Stimulated activated CD8-positive, alpha-beta memory T cell treated with anti-CD3 and anti-CD28 coated beads, Interleukin-15, amount 100 ng/mL, for 24 hours (primary cell): ENCODE measurements around the gene USP20.
"Not testable (repeated sequence)": the region's sequence is repeated elsewhere in the genome, so short reads cannot be mapped to it uniquely, and the experiment has no call there.

ENCODE experiments used
- DNase-seq: peaks from one replicate; pipeline ENCODE4 v3.0.0-alpha.2; 2020; ENCODE audit warnings: low read depth

USP20 gene

DNA sequence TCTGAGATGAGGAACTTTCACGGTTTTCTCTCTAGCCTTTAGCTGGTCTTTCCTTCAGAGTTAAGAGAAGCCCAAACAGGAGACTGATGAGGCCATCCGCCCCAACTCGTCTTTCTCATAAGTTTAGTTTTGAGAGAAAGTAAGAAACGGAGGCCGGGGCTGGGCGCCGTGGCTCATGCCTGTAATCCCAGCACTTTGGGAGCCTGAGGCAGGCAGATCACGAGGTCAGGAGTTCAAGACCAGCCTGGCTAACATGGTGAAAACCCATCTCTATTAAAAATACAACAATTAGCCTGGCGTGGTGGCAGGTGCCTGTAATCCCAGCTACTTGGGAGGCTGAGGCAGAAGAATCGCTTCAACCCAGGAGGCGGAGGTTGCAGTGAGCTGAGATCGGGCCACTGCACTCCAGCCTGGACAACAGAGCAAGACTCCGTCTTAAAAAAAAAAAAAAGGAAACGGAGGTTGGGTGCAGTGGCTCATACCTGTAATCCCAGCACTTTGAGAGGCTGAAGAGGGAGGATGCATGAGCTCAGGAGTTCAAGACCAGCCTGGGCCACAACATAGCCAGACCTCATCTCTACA, 55.6 kb downstream of the USP20 start:
- DNase-seq, result not testable (repeated sequence)

DNA sequence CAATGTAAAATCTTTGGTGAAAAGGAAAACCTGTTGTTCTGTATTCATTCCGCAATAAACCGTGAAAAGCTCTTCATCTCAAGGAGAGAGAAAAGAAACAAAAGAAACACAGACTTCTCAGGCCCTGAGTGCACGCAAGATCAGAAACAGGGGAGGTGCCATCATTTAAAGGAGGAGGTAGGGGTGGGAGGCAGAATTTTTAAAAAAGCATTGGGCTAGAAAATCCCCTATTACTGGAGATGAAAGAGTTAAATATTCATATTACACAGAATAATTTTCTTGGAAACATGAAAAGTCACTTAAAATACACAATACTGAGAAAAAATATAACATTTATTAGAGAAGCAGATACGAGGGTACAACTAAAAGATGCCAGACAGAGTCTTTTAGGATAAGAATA, 56.3 kb downstream of the USP20 start:
- DNase-seq, result no peak

DNA sequence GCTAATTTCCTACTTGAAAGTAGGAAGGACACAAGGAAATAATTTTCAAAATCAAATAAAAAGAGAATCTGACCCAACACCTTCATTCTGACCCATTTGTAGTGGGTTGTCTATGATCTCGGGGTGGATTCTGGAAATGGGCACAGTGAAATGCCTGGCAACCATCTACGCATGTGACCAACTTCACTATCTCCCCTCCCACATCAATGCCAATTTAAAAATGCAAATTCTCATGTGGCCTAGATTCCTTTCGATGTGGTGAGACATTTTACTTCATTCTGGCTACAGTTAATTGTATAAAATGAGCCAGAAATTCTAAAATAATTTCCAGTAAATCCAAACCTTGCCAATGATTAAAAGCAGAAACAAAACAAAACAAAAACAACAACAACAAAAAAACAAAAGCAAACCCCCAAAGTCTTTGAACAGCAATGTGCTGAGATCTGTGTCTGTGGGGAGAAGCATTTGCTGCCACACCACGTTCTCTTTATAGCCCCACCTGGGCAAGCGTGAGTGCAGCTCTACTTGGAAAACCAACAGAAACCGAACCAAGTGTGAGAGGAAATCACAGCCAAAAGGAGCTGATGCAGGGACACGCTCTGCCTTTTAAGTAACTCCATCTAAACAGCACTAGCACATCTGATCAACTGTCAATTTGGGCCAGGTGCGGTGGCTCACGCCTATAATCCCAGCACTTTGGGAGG, 59.0 kb downstream of the USP20 start:
- no peak for DNase-seq

DNA sequence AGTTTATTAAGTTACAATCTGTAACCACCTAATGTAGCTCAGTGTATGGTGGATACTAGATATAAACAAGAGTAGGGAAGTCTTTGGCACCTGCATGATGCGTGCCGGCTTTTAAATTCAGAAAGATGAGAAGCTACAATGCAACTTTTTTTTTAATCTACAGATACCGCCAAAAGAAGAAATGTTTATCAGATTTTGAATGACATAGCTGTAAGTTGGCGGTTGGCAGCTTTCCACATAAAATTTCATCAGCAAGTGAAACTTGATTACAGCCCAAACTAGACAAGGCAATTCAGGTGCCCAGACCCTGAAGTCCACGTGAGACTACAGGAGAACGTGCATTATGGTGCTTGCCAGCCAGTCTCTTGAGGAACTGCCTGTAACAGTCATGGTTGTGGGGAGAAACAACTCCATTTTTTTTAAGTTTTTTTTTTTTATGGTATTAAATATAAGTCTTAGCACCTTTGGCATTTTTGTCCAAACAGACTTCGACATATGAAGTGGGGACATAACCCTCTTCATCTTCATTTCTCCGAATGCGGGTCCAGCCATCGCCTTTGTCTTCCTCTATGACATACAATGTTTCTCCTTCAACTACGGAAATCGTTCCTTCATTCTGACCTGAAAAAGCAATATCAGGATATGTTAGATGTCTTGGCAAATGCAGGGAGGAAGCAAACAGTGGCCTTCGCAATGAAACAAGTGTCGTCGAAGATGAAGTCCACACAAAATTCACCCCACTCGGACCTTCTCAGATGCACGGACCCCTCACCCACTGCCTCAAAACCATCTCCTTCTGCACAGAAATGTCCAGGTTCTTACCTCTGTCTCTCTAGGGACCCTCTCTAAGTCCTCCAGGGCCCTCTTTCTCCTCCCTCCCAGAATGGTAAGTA, 60.4 kb downstream of the USP20 start:
- DNase-seq, result no peak

DNA sequence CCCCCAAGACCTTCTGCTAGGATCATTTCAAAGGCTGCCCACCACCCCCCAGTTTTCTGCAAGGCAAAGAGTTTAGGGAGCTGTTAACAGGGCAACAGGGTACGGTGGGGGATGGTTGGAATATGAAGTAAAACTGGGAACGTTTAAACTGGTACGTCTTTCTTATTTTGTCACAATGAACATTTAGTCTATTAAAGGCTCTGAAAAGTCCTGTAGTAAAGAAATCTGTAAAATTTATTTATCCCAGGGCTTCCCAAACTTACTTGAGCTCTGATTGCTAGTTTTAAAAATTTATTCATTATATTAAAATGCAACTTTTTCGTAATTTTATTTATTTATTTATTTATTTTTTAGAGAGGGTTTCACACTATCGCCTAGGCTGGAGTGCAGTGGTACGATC, 62.0 kb downstream of the USP20 start:
- DNase-seq, result no peak

DNA sequence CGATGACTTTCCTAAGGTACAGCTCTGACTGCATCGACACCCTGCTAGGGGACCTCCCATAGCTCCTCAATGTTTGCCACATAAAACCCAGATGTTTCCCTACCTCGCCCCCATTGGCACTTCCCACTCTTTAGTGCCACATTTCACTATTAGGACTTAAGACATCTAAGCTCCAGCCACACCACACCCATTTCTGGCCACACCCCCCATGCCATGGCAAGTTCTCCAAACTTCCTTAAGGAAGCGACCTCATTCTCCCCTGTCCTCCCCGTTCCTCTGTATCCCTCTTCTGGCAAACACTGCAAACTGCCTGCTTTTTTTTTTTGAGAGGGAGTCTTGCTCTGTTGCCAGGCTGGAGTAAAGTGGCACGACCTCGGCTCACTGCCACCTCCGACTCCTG, 62.9 kb downstream of the USP20 start:
- no peak for DNase-seq

DNA sequence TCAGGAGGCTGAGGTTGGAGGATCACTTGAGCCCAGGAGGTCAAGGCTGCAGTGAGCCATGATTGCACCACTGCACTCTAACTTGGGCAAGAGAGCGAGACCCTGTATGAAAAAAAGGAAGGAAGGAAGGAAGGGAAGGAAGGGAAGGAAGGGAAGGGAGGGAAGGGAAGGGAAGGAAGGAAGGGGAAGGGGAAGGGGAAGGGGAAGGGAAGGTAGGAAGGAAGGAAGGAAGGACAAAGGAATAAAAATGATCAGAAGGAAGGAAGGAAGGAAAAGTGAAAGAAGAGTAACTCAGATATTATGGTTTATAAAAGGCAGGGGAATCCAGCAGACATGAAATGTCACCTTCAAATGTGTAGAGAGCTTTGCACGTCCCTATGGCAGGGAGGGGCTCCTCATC, 64.4 kb downstream of the USP20 start:
- DNase-seq, result no peak

DNA sequence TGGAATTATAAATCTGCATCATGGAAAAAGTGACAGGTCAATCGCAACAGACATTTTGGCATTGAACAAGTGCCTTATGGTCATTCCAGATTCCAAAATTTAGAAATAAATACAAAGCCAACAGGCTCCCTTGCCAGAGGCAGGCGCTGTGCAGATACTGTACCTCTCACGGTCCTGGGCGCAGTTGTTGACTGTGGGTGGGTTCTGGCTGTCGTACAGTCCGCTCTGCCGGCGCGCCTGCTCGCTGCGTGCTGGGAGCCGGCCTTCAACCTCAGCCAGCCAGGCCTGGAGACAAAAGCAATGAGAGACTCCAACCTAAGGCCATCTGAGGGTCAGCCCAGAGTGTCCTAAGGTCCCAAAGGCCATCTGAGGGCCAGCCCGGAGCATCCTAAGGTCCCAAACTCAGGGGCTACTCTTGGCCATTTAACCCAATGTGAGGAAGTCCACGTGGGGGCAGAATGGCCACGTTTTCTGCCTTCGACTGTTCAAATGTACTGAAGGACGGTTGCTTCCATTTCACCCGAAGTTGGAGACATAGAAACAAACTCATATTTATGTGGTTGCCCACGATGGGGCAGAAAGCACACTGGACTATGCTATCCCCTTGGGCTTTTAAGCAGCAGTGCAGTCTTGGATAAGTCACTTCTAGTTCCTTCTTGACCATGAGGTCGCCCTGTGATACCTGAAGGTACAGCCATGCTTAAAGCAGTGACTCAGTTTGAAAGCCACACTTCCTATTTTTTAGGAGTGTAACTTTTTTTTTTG, 65.2 kb downstream of the USP20 start:
- DNase-seq, result no peak

DNA sequence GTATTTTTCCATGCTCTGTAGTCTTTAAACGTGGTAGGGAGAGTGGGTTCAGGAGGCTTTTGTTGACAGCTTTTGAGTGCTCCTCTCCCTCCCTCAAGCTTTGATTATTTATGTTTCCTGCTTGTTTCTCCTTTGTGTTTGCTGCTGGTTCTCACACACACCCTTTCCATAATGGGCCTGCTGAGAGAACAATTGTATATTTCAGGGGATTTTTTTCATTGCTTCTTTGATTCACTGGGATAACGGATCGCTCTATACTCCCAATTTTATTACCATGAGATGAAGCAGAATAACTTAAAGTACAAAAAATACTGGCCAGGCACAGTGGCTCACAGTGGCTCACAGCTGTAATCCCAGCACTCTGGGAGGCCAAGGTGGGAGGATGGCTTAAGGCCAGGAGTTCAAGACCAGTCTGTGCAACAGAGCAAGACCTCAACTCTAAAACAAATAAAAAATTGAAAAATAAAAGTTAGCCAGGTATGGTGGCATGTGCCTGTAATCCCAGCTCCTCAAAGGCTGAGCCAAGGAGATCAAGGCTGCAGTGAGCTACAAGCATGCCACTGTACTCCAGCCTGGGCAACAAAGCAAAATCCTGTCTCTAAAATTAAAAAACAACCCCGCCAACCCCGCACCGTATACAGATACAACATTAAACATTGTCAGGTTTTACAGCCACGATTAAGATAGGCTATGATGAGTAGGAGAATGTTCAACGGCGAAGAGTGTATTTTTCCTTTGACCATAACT, 66.9 kb downstream of the USP20 start:
- DNase-seq, result no peak

DNA sequence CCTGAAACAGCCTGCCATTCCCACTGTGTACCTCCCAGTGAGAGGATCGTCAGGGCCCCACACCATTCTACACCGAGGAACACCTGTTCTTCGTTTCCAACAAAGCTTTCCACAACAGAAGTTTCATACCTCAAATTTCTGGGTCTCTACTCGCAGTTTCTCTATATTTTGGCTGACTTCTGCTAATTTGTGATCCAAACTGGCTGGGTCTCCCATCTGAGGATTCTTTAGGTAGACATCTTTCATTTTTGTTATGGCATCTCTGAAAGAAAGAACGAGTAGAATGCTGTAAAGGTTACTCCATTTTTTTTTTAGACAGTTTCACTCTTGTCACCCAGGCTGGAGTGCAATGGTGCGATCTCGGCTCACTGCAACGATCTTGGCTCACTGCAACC, 67.5 kb downstream of the USP20 start:
- DNase-seq, result no peak

DNA sequence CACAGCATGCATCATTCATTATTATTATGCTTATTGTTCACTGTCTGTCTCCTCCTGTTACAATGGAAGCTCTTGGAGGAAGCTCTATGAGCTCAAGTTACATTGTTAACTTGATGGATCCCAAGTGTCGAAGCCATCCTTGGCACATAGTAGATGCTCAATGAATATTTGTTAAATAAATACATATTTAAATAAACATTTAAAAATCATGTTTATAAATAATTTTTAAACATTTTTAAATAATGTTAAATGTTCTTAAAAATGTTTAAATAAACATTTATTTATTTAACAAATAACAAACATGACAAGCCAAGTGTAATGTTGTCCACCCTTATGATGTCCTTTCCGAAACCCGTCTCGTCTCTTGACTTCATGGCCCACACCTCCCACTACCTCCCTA, 69.5 kb downstream of the USP20 start:
- DNase-seq, result no peak

DNA sequence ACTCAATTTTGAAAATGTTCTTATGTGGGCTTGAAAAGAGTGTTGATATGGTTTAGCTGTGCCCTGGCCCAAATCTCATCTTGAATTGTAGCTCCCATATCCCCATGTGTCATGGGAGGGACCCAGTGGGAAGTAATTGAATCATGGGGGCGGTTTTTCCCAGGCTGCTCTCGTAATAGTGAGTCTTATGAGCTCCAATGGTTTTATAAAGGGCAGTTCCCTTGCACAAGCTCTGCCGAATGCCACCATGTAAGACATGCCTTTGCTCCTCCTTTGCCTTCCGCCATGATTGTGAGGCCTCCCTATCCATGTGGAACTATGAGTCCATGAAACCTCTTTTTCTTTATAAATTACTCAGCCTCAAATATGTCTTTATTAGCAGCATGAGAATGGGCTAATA, 71.0 kb downstream of the USP20 start:
- DNase-seq, result no peak

DNA sequence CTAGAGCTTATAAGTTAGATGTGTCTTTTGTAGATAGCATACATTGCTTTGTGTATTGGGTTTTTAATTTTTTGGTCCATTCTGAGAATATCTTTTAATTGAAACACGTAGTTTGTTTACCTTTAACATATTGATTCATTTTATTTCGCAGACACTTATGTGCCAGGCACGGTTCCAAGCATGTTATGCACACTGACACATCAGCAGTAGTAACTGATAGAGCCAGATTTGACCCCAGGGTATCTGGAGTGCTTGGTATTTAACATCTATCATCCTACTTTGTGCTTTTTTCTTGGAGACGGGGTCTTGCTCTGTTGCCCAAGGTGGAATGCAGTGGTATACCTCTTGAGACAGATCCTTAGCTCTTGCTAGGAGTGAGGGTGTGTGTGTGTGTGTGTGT, 71.9 kb downstream of the USP20 start:
- no peak for DNase-seq

DNA sequence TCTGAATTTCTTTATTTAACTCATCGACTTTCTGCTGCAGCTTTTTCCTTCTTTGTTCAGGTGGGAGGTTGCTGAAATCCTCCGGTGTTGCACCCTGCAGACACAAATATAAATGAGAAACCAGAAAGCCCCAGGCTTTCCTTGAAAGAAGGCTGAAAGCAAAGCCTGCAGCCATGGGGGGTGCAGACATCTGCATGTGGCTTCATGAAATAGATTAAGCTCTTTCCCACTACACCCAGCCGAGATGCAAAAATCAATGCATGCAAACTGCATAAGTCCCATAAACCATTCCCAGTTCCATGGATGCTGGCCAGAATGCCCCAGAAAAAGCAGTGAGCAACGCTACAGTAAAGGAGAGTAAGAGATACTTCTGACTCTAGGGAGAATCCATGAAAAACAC, 73.6 kb downstream of the USP20 start:
- DNase-seq, result no peak

DNA sequence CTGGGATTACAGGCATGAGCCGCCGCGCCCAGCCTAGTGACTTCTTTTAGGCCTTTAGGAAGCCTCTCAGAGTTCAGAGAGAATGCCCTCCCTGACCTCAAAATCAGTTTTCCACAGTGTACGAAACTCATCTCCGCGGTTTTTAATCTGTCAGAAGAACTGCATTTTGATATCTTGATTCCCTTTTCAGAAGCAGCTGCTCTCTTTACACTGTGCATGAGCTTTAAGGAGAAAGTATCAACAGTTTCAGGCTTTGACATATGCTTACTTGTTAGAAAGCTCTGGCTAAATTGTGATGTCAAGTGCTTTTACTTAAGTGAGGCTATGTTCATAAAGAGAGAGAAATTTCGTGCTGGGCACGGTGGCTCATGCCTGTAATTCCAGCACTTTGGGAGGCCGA, 74.6 kb downstream of the USP20 start:
- no peak for DNase-seq

DNA sequence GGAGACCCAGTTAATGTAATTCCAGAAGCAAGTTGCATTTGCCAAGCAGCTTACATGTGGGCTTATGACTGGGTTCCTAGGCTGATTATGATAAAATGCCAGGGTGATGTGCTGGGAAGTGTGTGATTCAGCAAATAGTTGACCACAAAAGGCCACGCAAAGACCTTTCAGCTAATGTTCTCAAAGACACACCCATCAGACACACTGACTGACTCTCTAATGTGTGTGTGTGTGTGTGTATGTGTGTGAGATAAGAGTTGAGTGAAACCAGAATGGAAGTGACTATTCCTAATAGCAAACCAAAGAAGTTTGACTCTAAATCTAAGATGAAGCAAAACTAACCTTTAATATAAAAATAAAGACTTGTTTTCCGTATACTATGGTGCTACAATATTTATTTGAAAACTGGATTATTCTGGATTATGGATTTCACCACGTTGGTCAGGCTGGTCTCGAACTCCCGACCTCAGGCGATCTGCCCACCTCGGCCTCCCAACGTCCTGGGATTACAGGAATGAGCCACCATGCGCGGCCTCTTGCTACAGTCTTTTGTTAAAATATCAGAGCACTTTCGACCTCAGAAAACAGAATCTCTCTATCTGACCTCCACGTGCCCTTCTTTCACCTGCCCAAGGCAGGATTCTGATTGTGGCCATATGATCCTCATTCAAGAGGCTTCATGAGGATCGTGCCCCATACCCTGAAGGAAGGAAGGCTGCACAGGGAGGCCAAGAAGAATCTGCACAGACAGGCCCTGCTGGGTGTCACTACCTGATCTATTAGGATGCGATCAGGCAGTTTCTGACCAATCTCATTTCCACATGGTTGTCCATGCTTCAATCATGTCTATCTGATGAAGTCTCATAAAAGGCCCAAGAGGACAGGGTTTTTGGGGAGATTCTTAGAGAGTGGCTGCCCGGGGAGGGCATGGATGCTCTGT, 75.6 kb downstream of the USP20 start:
- no peak for DNase-seq

DNA sequence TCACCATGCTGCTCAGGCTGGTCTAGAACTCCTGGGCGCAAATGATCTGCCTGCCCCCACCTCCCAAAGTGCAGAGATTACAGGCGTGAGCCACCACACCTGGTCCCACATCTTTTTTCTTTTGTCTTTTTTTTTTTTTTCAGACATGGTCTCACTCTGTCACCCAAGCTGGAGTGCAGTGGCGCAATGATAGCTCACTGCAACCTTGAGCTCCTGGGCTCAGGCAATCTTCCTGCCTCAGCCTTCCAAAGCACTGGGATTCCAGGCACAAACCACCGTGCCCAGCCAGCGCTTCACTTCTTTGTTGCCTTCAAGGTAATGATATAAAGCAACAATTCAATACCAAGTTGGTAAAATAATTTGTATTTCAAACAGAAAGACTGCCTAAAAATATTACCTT, 78.8 kb downstream of the USP20 start:
- DNase-seq, result no peak

DNA sequence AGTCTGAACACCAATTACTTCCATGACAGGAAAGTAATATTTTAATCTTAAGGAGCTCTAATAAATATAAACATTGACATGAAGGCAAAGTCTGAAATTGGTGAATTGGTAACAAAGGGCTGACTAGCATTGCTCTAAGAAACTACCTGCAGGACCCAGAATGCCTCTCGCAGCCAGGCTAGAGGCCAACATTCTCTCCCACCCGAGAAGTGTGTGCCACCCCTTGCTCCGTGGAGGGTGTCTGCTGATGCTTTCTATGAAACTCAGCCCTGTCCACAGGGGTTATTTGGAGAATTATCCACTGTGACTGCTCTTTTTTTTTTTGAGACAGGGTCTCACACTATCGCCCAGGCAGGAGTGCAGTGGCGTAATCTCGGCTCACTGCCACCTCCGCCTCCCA, 81.4 kb downstream of the USP20 start:
- DNase-seq, result no peak

DNA sequence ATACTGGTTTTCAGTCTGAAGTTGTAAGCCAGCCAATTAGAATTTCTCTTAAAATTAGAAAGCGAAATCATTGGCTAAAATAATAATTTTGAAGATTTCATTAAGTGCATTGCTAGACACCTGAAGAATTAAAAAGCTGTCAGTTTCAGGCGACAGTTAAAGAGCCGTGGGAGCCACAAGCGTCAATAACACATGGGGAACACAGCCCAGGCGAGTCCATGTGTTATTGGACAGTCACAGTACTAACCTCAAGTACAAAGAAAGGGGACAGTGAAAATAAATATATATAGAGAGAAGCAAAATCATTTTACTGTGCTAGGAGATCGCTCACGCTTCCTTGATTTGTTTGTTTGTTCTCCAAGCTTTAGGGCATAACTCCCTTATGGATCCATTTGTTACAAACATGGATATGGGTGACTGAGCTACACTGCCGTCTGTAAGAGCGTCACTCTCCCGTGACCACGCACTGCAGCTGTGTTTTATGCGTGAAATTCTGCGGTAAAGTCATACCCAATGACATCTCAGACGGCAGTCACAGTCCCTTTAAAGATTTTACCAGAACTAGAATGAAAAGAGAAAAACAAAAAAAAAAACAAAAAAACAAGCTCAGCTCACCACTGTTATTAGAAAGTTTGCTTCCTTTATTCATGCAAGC, 83.2 kb downstream of the USP20 start:
- DNase-seq, result no peak

DNA sequence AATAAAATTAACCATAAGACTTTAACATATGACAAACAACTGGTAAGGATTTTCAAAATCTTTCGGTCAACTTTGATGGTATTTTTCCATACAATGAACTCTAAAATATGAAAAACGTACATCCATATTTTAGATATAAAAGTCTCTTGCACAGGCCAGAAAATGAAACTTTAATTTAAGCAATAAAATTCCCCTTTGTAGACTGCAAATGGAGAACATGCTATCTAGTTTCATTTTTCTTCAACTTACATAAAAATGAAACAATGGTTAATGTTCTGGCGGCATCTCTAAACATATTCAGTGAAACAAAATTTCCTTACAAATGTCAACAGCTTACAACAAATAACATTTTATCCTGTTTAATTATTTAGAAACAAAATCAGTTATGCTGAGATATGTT, 84.0 kb downstream of the USP20 start:
- DNase-seq, result no peak
